NCI-H1694 treated with DMSO at 0.1 percent for 48 hours (cell line): Measurements from ENCODE around the gene RNF141.

ENCODE experiments used
- DNase-seq: peaks from one replicate; lab custom pipeline; 2025; lab: John Stamatoyannopoulos, UW

Gene RNF141, protein sequence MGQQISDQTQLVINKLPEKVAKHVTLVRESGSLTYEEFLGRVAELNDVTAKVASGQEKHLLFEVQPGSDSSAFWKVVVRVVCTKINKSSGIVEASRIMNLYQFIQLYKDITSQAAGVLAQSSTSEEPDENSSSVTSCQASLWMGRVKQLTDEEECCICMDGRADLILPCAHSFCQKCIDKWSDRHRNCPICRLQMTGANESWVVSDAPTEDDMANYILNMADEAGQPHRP

DNA sequence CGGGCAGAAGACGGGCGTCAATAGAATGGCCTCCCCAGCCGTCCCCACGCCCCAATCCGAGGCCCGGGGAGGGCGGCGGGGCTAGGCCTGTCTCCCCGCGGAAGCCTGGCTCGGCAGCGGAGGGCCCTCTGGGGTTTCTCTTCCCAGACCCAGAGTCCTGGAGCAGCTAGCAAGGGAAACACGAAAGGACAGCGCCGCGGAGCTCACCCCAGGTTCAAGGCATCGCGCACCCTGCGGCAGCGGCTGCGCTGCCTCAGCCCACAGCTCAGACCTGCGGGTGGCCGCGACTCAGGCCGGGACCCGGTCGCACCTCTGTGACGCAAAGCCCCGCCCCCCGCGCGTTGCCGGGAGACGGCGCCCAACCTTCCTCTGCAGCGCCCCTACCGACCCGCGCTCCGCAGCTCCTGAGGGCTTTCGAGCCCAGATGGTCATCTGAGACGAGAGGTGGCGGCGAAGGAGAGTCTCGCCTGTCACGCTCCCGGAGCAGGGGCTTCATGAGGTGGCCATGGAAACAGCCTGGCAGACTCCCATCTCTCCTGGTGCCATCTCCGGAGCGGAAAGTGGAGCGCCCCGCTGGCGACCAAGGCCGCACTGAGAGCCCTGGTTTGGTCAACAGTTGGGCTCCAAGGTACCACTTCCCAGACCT lies at the start of gene RNF141:
Gene RNF141, minus strand, starts transcription at position 273 of the 646 bp plus-strand sequence. CDS start 7,029 bp downstream, outside the sequence.
- peak; percentile 79 for DNase-seq

DNA sequence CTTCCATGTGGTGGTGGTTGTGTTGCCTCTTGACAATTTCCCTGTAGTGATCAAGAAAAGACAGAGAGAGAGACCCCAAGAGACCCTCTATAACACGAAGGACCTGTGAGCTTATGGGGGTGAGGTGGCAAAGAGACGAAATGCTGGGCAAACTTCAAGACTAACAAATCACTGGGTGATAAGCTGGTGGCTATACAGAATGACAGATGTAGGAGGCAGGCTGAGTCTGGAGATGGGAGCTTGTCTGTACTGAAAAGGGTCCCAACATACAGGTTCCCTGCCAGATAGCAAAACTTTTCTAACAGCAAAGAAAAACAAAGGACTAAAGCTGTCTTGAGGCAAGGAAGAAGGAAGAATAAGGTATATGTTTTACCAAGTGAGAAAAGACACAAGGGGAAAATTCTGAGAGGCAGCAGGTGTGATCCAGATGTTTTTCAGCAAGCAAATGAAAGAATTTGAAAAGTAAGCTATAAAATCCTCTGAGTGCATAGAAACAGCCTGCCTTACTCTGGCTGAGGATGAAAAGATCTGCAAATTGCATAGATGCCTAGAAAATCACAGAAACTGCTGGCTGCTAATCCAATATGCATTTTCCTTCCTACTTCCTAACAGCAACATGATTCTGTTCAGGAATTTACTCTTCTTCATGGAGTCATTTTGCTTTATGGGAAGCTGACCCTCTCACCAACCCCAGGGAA lies 49.4 kb upstream of the RNF141 start:
- no peak for DNase-seq

DNA sequence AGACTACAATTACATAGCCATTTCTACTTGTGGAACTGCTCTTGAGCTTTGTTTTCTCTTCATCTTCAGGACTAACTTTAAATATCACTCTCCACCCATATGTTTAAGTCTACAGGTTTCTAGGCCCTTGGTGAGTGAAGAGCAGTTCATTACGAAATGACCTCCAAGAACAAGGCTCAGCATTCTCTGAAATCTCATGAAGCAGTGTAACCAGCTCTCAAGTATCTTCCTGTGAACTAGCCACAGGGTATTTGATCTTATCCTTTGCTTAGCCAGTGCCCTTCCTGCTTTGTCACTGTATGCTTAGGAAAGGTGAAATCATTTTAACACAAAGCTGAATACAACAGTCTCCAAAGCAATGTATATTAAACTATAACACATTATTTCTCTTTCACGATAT lies 47.9 kb upstream of the RNF141 start:
- DNase-seq = no peak

DNA sequence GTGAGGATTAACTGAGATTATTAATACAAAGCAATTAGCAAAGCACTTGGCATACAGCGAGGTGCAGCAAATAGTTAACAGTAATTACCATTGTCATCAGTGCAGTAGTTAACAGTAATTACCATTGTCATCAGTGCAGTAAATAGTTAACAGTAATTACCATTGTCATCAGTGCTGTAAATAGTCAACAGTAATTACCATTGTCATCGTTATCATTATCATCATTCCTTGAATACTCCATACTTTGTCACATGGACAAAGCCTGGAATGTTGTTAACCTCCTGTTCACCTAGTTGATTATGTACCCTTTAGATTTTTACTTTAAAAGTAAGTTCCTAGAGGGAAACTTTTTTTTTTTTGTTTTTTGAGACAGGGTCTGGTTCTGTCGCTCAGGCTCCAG lies 47.0 kb upstream of the RNF141 start:
- DNase-seq = no peak

DNA sequence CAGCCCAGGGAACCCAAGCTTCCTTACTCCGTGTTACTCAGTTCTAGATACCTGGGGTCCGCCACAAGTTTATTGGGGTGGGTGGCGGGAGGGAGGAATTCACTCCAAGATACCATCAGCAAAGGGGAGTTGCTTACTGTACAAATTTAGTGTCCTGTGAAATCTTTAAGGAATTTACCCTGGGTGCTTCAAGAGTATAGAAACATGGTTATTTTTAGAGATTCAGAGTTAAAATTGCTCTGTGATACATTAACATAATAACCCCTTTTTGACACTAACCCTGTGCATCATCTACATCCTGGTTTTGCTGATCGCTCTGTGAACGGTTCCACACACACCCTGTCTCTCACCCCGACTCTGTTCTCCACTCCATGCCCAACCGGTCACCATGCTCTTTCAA lies 46.4 kb upstream of the RNF141 start:
- no peak for DNase-seq

DNA sequence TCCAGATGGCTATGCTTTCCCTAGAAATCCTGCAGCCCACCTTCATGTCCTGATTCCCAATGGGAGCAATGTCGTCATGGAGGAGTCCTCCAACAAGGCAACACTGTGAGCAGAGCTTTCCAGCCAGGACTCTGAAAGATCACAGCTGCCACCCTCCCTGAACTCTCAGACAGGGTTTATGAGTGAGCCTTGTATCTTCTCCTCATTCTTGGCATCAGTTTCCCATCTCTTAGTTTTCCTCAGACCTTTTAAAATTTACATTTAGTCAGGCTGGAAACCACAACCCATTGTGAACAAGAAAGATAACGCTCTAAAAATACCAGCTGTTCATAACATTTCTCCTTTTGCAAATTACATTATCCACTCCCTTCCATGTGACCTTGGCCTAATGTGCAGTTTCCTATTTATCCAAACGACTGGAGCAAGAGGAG lies 43.1 kb upstream of the RNF141 start:
- DNase-seq = no peak

DNA sequence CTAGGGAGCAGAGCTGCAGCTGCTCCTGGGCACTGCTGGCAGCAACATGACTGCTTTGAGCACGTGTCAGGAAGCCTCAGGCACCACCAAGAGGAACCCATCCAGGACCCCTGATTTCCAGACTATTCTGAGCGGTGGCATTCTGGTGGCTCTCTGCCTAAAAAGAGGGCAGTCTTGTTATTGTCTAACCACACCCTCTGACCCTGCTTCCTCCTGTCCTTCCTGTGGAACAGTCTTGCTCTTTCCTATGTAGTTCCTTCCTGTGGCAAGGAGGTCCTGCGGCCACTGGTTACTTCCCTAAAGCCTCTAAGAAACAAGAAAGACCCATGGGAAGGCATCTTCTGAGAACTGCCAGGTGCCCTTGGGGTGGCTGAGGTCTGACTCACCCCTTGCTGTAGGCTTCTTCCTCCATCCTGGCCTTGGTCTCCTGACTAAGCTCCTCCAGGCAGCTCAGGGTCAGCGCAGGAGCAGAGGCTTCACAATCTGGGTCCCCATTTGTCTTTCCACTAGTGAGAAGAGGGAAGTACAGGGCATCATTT lies 40.6 kb upstream of the RNF141 start:
- no peak for DNase-seq

DNA sequence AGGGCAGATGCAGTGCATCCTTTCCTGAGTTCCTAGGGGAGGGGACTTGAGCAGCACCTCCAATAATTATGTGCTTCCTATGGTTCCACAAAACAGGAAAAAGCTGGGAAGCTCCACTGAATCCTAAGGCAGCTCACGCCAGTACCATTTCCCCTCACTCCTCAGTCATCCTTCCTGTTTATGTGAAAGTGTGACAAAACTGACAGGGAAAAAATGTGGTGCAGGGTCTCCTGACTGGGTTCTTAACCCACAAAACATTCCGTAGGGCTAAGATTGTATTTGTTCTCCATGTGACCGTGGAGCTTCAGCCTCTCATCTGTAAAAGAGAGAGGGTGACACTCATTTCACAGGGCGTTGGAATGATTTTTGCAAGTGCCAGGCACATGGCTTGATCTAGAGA lies 39.6 kb upstream of the RNF141 start:
- no peak for DNase-seq

DNA sequence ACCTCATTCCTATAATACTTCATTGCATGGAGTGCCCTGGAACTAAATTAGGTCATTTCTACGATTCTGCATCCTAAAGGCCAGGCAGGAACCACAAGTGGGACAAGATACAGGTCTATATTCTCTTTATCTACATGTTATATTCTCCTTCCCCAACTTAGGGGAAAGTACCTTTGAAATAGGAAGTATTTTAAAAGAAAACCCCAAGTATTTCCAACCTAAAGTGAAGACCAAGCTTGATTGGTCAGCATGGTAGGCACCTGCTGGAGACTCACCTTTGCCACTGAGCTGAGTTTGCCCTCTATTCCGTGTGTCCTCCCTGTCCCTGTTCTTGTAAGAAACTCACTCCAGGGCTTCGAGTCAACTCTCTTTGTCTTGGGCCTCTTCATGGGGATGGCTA lies 38.7 kb upstream of the RNF141 start:
- no peak for DNase-seq

DNA sequence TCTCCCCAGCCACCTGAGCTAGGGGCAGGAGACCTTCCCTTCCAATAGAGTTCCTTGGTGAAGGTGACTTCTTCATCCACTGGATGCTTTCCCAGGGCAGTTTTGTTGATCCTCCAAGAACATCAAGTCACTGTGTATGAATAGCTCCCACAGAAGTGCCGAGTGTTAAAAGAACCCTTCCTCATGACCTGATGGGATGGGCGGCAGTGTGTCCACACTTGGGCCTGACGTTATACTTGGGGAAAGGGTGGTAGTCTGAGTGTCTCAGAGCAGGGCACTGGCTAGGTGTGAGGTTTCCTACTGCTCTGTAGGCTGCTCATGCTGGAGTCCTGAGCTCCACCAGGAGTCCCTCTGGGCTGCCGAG lies 35.0 kb upstream of the RNF141 start:
- DNase-seq = no peak

DNA sequence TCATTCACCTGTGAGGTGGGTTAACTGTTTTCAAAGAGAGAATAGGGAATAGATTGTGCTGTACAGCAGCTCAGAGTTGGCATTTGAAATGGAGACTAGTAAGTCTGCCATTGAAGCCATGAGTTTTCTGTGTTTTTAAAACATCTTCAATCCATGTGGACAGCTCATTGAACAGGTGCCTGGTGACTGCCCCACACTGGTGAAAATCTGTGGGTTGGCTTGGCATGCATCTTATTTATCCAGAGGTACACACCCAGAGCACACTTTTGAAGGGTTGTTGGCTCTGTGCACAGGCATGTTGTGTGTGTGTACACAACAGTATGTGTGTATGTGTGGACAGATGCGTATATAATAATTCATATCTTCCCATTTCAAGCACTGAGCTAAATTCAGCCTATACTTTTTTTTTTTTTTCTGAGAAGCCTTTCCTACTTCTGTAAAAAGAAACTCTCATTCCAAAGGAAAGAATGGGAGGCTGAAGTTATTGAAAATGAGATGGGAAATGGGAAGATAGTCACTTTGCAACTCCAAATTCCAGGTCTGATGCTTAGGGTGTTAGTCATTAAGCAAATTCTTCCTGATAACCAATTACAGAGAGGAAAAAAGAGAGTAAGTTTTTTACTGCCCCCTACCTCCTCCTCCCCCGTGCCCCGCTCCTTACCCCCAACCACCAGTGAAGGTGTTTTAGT lies 34.5 kb upstream of the RNF141 start:
- DNase-seq = no peak

DNA sequence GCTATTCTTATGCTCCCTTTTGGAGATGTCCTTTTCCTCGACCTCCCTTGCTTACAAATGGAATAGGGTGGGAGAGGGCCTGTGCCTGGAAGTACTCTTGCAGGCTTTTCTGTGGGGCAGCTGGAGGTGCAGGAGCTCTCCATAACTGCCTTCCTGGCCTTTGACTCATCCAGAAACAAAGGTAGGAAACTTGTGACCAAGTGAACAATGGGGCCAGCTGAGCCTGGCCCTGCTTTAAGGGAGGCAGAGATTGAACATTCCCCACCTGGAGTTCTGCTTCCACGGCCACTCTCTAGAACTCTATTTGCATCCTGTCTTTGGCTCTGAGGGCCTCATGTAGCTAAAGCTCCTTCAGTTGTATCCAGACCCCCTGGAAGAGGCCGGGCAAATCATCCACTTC lies 32.6 kb upstream of the RNF141 start:
- no peak for DNase-seq

DNA sequence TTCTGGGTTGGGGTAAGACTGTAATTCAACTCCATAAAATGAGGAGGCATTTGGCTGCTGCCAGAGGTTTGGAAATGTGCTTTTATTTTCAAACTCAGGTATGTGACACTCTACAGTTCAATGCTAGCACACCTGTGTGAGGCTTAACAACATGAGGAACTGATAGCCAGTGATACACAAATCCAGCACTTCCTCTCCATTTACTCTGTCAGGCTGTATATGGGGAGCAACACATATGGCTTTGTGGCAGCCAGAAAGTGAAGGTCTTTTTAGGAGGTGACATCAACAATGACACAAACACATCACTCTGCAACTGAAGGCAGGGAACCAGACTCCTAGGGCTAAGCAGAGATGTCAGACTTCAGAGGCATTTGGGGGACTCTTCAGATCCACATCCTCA lies 32.0 kb upstream of the RNF141 start:
- no peak for DNase-seq

DNA sequence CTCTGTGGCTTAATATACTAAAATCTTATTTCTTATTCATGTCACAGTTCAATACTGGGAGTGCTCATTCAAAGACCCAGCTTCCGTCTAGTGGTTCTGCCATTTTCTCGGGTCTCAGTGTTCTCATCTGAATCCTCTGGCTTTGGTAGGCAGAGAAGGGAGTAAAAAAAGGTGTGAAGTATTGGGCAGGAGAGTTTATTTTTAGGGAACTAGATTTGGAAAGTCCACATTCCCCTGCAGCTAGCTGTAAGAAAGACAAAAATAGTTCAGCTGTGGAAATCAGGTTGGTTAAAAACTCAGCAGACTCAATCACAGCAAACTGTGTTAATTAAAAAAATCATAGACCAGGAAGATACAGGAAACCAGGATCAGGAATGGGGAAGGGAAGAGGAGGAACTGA lies 31.5 kb upstream of the RNF141 start:
- DNase-seq = no peak

DNA sequence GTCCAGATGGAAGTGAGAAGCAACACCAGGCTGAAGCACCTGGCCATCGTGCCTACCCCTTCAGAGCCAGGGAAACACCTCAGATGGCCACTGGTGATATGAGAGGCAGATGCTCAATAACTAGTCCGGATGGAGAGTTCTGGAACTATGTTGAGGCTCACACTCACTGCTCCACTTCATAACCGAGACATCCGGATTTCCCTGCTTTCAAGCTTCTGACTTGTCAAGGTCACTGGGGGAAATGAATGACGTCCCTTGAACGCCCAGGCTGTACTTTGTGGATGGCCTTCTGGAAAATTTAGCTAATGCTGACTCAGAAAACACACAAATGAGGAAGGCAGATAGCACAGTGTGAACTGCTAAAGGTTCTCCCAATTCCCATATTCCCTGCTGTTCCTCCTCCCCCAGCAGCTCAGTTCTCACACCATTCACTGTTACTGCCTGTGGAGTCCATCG lies 27.5 kb upstream of the RNF141 start, which contains the start of gene LYVE1:
Gene LYVE1, minus strand, starts transcription at position 180 of the 456 bp plus-strand sequence. Its CDS starts 133 bp downstream, at position 47.
- DNase-seq = no peak

DNA sequence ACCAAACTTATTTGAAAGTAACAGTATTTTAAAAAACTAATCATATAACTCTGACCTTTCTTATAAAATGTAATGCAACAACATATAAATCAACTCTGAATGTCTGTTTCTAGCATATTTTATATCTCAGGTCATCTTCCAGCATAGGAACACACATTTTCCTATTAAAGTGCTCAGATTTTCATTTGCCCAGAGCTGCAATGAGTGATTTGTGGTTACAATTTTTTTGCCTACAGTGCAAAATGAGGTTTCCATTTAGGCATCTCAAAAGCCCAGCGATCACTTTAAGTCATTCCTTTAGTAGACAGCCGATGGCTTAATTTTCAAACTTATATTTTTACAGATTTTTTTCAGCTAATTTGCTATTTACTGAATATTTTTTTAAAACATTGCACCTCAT lies 26.5 kb upstream of the RNF141 start:
- DNase-seq = no peak

DNA sequence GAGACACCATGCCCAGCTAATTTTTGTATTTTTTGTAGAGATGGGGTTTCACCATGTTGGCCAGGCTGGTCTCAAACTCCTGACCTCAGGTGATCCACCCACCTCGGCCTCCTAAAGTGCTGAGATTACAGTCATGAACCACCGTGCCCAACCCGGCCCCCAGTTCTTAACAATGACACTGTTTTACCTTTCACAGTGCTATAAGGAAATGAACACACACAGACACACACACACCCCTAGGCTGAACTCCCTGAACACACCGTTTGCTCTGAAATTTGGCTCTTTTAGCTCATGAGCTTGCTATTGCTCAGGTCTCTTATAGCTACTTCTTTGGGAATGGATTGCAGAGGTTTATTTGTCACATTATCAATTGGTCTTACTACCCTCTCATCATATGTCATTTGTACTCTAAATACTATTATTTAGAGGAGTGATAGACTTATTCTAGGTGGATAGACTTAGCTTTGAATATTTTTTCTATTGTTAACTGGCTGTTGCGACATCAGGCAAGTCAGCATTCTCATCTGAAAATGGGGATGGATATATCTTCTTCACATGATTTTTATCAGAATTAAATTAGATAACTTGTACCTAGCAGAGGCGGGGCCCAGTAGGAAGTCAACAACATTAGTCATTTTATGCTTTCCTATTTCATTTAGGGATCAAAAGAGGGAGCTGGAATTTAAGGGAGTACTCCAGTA lies 25.4 kb upstream of the RNF141 start:
- DNase-seq = no peak

DNA sequence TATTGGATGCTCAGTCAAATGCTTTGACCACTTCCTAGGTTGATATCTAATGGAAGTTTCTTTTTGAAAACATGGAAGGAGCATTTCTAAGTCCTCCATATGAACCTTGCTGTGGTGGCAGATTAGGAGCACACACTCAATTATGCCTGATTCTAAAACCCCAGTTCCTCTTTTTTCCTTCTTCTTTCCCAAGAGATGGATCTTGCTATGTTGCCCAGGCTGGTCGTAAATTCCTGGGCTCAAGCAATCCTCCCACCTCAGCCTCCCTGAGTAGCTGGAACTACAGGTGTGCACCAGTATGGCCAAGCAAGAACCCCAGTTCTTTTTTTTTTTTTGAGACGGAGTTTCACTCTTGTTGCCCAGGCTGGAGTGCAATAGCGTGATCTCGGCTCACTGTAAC lies 24.5 kb upstream of the RNF141 start:
- no peak for DNase-seq

DNA sequence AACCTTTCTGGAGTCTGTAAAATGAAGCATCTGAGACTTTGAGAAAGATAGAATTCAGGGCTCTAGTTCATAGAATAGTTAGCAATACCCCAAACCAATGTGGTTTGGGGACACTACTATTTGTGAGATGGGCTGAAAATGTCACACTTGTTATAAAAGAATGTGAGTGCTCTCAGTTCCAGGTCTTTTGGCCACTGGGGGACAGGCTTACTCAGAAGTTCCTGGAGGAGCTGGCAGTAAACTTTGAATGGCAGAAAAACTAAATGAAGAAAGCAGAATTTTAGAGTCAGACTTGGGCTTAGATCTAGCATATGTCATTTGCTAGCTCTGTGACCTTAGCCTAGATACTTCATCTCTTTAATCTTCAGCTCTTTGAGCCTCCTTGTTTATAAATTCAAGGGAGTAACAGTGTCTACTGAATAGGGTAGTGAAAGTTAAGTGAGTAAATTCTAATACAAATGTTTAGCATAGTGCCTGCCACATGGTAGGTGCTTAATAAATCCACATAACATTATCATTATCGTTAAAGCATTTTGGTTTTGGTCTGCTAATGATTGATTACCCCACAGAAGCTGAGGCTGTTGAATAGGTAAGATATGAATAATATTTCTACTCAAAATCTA lies 23.8 kb upstream of the RNF141 start:
- no peak for DNase-seq

DNA sequence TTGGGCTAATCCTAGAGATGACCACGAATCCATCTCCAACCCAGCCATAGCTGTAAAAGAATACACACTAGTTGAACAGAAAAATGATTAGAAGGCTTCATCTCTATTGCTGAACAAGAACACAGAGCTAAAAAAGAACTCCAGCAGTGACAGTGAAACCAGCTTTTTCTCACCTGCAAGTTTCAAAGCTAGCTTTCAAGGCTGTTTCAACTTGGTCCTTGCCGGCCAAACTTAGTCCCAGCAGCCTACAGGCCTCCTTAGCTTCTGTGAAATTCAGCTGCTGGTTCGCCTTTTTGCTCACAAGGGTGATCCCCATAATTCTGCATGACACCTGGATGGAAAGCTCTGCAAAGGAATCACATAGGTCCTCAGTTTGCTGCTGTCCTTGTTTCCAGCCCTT lies 23.0 kb upstream of the RNF141 start:
- DNase-seq = no peak

DNA sequence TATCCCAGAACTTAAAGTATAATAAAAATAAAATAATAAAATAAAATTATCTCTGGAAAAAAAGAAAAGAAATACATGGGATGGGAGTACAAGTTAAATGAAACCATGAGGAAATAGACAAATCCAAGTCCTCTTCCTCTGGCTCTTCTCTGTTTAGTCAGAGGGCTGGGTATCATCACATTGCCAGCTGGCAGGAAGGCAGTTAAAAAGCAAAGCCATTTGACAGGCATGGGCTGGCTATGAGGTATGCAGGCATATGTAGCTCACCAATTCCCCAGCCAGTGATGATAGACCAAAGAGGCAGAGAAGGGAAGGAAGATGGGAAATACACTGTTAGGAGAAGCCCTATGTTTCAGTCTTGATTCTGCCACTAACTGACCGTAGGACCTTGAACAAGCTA lies 21.0 kb upstream of the RNF141 start:
- no peak for DNase-seq
